Measurements from ENCODE around the gene ANKRD13D. TPM values are rescaled to one million over a fixed set of nuclear protein-coding genes. Genes with fewer than 3 reads are reported as not detected.

The ANKRD13D gene
- total RNA-seq, 4 donors from 2014 or later: 19.7 to 194 (median 54.5) TPM

DNA sequence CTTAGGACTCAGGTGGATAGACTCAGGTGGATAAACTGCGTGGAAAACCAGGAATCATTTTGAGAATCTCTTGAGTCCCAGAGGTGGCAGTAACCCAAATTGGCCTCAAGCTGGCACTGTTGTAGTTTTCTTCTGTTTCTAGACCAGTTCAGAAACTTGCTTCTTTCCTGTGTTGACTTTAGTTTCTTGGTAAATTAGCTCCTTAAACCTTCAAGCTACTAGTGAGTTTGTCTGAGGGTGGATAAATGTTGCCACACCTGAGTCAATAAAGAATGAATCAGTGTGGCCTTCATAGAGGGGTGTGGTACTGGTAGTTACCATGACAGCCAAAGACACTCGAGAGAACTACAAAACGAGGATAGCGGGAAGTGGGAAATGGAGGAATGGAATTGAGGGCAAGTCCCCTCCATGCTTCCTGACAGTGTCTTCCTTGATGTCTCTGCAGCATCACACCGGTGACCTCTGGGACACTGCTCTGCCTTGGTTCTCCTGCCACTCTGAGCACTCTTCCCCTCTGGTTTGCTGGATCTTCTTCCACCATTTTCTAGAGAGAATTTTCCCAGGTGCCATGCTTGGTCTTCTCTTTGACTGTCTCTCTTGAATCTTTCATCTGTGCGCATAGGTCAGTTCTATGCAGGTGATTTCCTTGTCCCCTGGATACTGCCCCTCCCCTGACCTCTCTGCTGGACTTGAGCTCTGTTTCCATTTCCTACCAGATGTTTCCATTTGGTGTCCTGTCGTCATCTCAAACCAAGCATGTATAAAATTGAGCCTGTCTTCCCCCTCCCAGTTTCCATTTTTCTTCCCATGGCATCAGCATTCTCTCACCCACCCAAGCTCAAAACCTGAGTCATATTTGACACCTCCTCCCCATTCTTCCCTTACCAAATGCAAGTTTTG, 57.1 kb downstream of the ANKRD13D start:
- Histone ChIP-seq H3K27ac (peak overlapping the region; percentile 82 to 84 (median 84)), H3K9me3 (no peaks in the 10 kb centered on the region), H3K4me3 (no peak overlapping the region), H3K4me1 (peaks cover 22 to 54% (median 25%) of the 10 kb centered on the region in 4 donors), H3K36me3 (no peaks in the 10 kb centered on the region), H3K27me3 (no peaks in the 10 kb centered on the region)
- TF ChIP-seq POLR2AphosphoS5 (IDR thresholded peaks at IDR 0.05): peak in 2 of 3 donors; percentile 63 to 75
- TF ChIP-seq EP300 (IDR thresholded peaks at IDR 0.05; ENCODE audit: low read depth): peak; percentile 93
- TF ChIP-seq POLR2A (IDR thresholded peaks at IDR 0.05): no peak
- TF ChIP-seq, protein P1, sequence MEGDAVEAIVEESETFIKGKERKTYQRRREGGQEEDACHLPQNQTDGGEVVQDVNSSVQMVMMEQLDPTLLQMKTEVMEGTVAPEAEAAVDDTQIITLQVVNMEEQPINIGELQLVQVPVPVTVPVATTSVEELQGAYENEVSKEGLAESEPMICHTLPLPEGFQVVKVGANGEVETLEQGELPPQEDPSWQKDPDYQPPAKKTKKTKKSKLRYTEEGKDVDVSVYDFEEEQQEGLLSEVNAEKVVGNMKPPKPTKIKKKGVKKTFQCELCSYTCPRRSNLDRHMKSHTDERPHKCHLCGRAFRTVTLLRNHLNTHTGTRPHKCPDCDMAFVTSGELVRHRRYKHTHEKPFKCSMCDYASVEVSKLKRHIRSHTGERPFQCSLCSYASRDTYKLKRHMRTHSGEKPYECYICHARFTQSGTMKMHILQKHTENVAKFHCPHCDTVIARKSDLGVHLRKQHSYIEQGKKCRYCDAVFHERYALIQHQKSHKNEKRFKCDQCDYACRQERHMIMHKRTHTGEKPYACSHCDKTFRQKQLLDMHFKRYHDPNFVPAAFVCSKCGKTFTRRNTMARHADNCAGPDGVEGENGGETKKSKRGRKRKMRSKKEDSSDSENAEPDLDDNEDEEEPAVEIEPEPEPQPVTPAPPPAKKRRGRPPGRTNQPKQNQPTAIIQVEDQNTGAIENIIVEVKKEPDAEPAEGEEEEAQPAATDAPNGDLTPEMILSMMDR (IDR thresholded peaks at IDR 0.05): peak; percentile 47 to 95 (median 70)
- peak; percentile 66 for DNase-seq
- in situ Hi-C loops (cut with MboI; ENCODE audit: low pct_ligation_motif_present in 1 of 4, low pct_unique_long_range_greater_than_20kb in 1 of 4, low sequenced_read_pairs in 3 of 4) (no loop called here), intact Hi-C loops (cut with DNase I; ENCODE audit: low total_unique reads) (loop anchor here (5.0 kb wide), 1 partner anchor 36 kb away; no protein-coding TSS in a partner anchor)
- 39 to 64% methylated on average over 4 to 7 of the region's 7 CpGs for WGBS, 2 donors (ENCODE audit: low coverage in 1 of 2)

DNA sequence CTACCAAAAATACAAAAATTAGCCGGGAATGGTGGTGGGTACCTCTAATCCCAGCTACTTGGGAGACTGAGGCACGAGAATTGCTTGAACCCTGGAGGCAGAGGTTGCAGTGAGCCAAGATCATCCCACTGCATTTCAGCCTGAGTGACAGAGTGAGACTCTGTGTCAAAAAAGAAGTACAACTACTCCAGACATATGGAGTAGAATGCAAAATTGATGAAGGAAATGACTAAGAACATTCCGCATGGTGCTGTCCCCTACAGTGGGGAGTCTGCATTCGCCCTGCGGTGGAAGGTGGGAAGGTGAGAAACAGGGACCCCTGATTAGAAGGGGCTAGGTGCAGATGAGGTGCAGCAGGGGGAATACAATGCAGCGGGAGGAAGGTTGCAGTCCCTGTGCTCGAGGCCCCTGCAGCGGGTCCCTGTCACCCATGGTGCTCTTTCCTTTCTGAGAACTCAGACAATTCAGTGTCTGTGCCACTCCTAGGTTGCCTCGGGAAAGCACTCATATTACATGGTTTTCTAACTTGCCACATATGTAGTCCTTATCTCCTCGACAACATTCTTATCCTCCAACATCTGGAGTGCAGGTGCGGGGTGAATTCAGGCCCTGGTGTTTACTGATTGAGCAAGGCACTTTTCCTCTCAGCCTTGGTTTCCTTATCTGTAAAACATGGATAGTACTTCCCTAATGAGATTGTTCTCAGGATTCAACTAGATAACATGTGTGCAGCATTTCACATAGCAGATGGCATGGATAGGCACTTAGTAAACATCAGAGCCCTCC, 59.1 kb downstream of the ANKRD13D start:
- 46 to 60% methylated on average over 6 to 11 of the region's 11 CpGs for WGBS, 2 donors (ENCODE audit: low coverage in 1 of 2)
- no peaks in the 10 kb centered on the region for H3K9me3 ChIP-seq
- in situ Hi-C loops (cut with MboI; ENCODE audit: low pct_ligation_motif_present in 1 of 4, low pct_unique_long_range_greater_than_20kb in 1 of 4, low sequenced_read_pairs in 3 of 4): no loop called here
- peaks cover 36 to 69% (median 41%) of the 10 kb centered on the region in 4 donors for H3K4me1 ChIP-seq
- no peak overlapping the region for H3K4me3 ChIP-seq
- peak overlapping the region; percentile 29 to 82 (median 56) for H3K27ac ChIP-seq
- H3K27me3 ChIP-seq: no peaks in the 10 kb centered on the region
- intact Hi-C loops (cut with DNase I; ENCODE audit: low total_unique reads): loop anchor here (5.0 kb wide), 1 partner anchor 34 kb away; no protein-coding TSS in a partner anchor
- DNase-seq: no peak
- TF ChIP-seq EP300 (IDR thresholded peaks at IDR 0.05; ENCODE audit: low read depth): no peak
- TF ChIP-seq POLR2A (IDR thresholded peaks at IDR 0.05): no peak
- TF ChIP-seq POLR2AphosphoS5 (IDR thresholded peaks at IDR 0.05): no peak
- TF ChIP-seq, protein P1 (IDR thresholded peaks at IDR 0.05): no peak
- H3K36me3 ChIP-seq: no peaks in the 10 kb centered on the region

DNA sequence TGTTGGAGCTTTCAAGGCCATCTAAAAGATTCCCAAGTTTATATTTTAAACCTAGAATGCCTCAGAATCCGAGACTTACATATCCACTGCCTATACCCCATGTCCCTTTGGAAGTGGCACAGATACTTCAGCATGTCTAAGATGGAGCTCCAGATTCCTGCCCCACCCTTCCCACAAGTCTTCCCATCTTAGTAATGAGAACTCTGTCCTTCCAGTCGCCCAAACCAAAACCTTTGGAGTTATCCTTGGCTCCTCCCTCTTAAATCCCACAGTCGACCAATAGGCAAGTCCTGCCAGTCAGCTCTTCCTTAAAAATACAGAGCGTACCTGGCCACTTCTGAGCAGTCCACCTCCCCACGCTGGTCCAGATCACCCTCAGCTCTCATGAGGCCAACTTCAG, 59.9 kb downstream of the ANKRD13D start:
- H3K36me3 ChIP-seq: no peaks in the 10 kb centered on the region
- WGBS, 2 donors (ENCODE audit: low coverage in 1 of 2): 40 to 78% methylated on average over 2 to 5 of the region's 5 CpGs
- H3K4me1 ChIP-seq: peaks cover 38 to 72% (median 44%) of the 10 kb centered on the region in 4 donors
- TF ChIP-seq EP300 (IDR thresholded peaks at IDR 0.05; ENCODE audit: low read depth) (no peak), POLR2A (IDR thresholded peaks at IDR 0.05) (no peak), POLR2AphosphoS5 (IDR thresholded peaks at IDR 0.05) (no peak)
- TF ChIP-seq, protein P1 (IDR thresholded peaks at IDR 0.05): no peak
- H3K27ac ChIP-seq: peak overlapping the region; percentile 29 to 82 (median 56)
- in situ Hi-C loops (cut with MboI; ENCODE audit: low pct_ligation_motif_present in 1 of 4, low pct_unique_long_range_greater_than_20kb in 1 of 4, low sequenced_read_pairs in 3 of 4) (no loop called here), intact Hi-C loops (cut with DNase I; ENCODE audit: low total_unique reads) (loop anchor here (5.0 kb wide), 1 partner anchor 33 kb away; no protein-coding TSS in a partner anchor)
- no peaks in the 10 kb centered on the region for H3K27me3 ChIP-seq
- DNase-seq: no peak
- no peaks in the 10 kb centered on the region for H3K9me3 ChIP-seq
- H3K4me3 ChIP-seq: no peak overlapping the region

DNA sequence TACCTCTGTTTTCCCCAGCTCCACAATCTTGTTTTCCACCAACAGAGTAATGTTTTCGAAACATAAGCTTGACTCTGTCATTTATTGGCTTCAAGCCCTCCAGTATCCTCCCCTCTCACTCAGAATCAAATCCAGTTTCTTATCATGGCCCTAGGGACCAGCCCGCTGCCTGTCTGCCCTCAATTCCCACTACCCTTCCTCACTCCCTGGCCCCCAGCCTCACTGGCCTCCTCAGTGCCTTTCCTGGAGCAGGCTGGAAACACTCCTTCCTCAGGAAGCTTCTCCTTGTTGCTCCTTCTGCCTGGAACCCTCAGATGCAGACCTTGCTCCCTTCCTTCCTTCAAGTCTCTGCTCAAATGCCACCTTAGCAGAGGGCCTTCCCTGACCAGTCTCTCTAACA, 60.4 kb downstream of the ANKRD13D start:
- in situ Hi-C loops (cut with MboI; ENCODE audit: low pct_ligation_motif_present in 1 of 4, low pct_unique_long_range_greater_than_20kb in 1 of 4, low sequenced_read_pairs in 3 of 4): no loop called here
- Histone ChIP-seq H3K4me3 (no peak overlapping the region), H3K27ac (peak overlapping the region in 3 of 4 donors; percentile 41 to 82 (median 70)), H3K9me3 (no peaks in the 10 kb centered on the region), H3K36me3 (no peaks in the 10 kb centered on the region), H3K4me1 (peaks cover 42 to 73% (median 48%) of the 10 kb centered on the region in 4 donors), H3K27me3 (no peaks in the 10 kb centered on the region)
- TF ChIP-seq POLR2AphosphoS5 (IDR thresholded peaks at IDR 0.05): no peak
- TF ChIP-seq EP300 (IDR thresholded peaks at IDR 0.05; ENCODE audit: low read depth): no peak
- TF ChIP-seq POLR2A (IDR thresholded peaks at IDR 0.05): no peak
- TF ChIP-seq, protein P1 (IDR thresholded peaks at IDR 0.05): no peak
- intact Hi-C loops (cut with DNase I; ENCODE audit: low total_unique reads): loop anchor here (5.0 kb wide), 1 partner anchor 33 kb away; no protein-coding TSS in a partner anchor
- 90% methylated on average over 2 of the region's 2 CpGs; no CpG with 5 or more reads in 1 of the 2 donors for WGBS, 2 donors (ENCODE audit: low coverage in 1 of 2)
- no peak for DNase-seq

All from transverse colon (tissue), 4 donors.